ENCODE data around the gene CEACAM1.
"Not testable (repeated sequence)": the region's sequence is repeated elsewhere in the genome, so short reads cannot be mapped to it uniquely, and the experiment has no call there.

The CEACAM1 gene

DNA sequence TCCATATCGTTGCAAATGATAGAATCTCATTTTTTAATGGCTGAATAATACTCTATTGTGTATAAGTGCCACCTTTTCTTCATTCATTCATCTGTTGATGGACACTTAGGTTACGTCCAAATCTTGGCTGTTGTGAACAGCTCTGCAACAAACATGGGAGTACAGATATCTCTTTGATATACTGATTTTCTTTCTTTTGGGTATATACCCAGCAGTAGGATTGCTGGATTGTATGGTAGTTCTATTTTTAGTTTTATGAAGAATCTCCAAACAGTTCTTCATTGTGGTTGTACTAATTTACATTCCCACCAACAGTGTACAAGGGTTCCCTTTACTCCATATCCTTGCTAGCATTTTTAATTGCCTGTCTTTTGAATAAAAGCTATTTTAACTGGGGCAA lies 7.0 kb upstream of the CEACAM1 start:
- H3K36me3 Mint-ChIP-seq (ENCODE audit: low read depth); H3K27ac Mint-ChIP-seq; H3K4me1 Mint-ChIP-seq (ENCODE audit: low read depth); H3K27me3 Mint-ChIP-seq (ENCODE audit: low read depth); H3K4me3 Mint-ChIP-seq; H3K9me3 Mint-ChIP-seq: not testable (repeated sequence)

DNA sequence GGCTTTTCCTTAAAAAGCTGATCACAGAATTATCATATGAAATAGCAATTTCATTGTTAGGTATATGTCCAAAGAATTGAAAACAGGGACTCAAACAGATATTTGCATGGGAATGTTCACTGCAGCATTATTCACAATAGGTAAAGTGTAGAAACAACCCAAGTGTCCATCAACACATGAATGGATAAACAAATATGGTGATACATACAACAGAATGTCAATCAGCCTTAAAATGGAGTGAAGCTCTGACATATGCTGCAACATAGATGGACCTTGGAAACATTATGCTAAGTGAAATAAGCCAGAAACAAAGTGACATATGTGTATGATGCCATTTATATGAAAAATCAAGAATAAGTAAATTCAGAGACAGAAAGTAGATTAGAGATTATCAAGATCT lies 6.1 kb upstream of the CEACAM1 start:
- H3K4me1 Mint-ChIP-seq (ENCODE audit: low read depth) = peaks cover 2% of the 10 kb centered on the region
- no peaks in the 10 kb centered on the region for H3K9me3 Mint-ChIP-seq
- H3K4me3 Mint-ChIP-seq = no peak overlapping the region
- peaks cover 8% of the 10 kb centered on the region for H3K27me3 Mint-ChIP-seq (ENCODE audit: low read depth)
- no peaks in the 10 kb centered on the region for H3K36me3 Mint-ChIP-seq (ENCODE audit: low read depth)
- no peak overlapping the region for H3K27ac Mint-ChIP-seq

- Mint-ChIP-seq H3K4me3 (no peak overlapping the region), H3K27ac (no peak overlapping the region), H3K9me3 (no peaks in the 10 kb centered on the region), H3K27me3 (ENCODE audit: low read depth) (peaks cover 8% of the 10 kb centered on the region), H3K36me3 (ENCODE audit: low read depth) (no peaks in the 10 kb centered on the region), H3K4me1 (ENCODE audit: low read depth) (peaks cover 17% of the 10 kb centered on the region)
These were observed 4.6 kb upstream of the CEACAM1 start for GRCh38 chr19:42532891-42533290.

GRCh38 chr19:42531313-42531712 lies 3.0 kb upstream of the CEACAM1 start:
- H3K4me1 Mint-ChIP-seq (ENCODE audit: low read depth) = peaks cover 29% of the 10 kb centered on the region
- peaks cover under 1% of the 10 kb centered on the region for H3K36me3 Mint-ChIP-seq (ENCODE audit: low read depth)
- H3K27me3 Mint-ChIP-seq (ENCODE audit: low read depth) = peaks cover 8% of the 10 kb centered on the region
- H3K9me3 Mint-ChIP-seq = no peaks in the 10 kb centered on the region
- no peak overlapping the region for H3K4me3 Mint-ChIP-seq
- H3K27ac Mint-ChIP-seq = no peak overlapping the region

- H3K4me3 Mint-ChIP-seq = peak overlapping the region; percentile 90
- no peaks in the 10 kb centered on the region for H3K9me3 Mint-ChIP-seq
- H3K36me3 Mint-ChIP-seq (ENCODE audit: low read depth) = peaks cover 9% of the 10 kb centered on the region
- H3K4me1 Mint-ChIP-seq (ENCODE audit: low read depth) = peaks cover 38% of the 10 kb centered on the region
- H3K27me3 Mint-ChIP-seq (ENCODE audit: low read depth) = no peaks in the 10 kb centered on the region
- H3K27ac Mint-ChIP-seq = peak overlapping the region; percentile 90
These were observed 1.0 kb upstream of the CEACAM1 start for GRCh38 chr19:42529248-42529764.

DNA sequence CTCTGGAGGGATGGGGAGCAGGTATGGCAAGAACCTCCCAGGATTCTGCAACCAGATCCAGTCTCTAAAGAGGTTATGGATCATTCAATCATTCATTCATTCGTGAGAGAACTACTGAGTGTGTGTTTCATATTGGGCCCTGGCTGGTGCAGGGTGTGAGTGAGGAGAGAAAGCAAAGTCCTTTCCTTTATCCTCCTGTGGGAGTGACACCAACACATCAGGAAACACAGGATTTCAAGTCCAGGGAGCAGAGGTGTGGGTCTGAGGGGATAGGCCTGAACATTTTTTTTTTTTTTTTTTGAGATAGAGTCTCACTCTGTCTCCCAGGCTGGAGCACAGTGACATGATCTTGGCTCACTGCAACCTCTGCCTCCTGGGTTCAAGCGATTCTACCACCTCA lies 3.3 kb downstream of the CEACAM1 start:
- Mint-ChIP-seq H3K27ac (no peak overlapping the region), H3K36me3 (ENCODE audit: low read depth) (peaks cover 25% of the 10 kb centered on the region), H3K9me3 (no peaks in the 10 kb centered on the region), H3K4me1 (ENCODE audit: low read depth) (peaks cover 46% of the 10 kb centered on the region), H3K27me3 (ENCODE audit: low read depth) (no peaks in the 10 kb centered on the region), H3K4me3 (no peak overlapping the region)

GRCh38 chr19:42524250-42524649 lies 4.0 kb downstream of the CEACAM1 start:
- Mint-ChIP-seq H3K36me3 (ENCODE audit: low read depth) (peaks cover 28% of the 10 kb centered on the region), H3K27me3 (ENCODE audit: low read depth) (no peaks in the 10 kb centered on the region), H3K4me3 (peak overlapping the region; percentile 22), H3K4me1 (ENCODE audit: low read depth) (peaks cover 43% of the 10 kb centered on the region), H3K27ac (peak overlapping the region; percentile 60), H3K9me3 (no peaks in the 10 kb centered on the region)

DNA sequence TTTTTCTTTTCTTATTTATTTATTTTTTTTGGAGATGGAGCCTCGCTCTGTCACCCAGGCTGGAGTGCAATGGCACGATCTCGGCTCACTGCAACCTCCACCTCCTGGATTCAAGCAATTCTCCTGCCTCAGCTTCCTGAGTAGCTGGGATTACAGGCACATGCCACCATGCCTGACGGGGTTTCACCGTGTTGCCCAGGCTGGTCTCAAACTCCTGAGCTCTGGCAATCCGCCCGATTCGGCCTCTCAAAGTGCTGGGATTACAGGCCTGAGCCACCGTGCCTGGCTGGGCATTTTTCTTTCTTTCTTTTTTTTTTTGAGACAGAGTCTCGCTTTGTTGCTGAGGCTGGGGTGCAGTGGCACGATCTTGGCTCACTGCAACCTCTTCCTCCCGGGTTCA lies 6.0 kb downstream of the CEACAM1 start:
- H3K4me3 Mint-ChIP-seq; H3K27me3 Mint-ChIP-seq (ENCODE audit: low read depth); H3K27ac Mint-ChIP-seq; H3K9me3 Mint-ChIP-seq: not testable (repeated sequence)
- peaks cover 41% of the 10 kb centered on the region for H3K36me3 Mint-ChIP-seq (ENCODE audit: low read depth)
- peaks cover 25% of the 10 kb centered on the region for H3K4me1 Mint-ChIP-seq (ENCODE audit: low read depth)

GRCh38 chr19:42521346-42522030 lies 6.8 kb downstream of the CEACAM1 start:
- Mint-ChIP-seq H3K27me3 (ENCODE audit: low read depth) (no peaks in the 10 kb centered on the region), H3K27ac (no peak overlapping the region), H3K36me3 (ENCODE audit: low read depth) (peaks cover 44% of the 10 kb centered on the region), H3K9me3 (no peaks in the 10 kb centered on the region), H3K4me1 (ENCODE audit: low read depth) (peaks cover 18% of the 10 kb centered on the region), H3K4me3 (no peak overlapping the region)

- H3K9me3 Mint-ChIP-seq = no peaks in the 10 kb centered on the region
- no peak overlapping the region for H3K27ac Mint-ChIP-seq
- no peaks in the 10 kb centered on the region for H3K27me3 Mint-ChIP-seq (ENCODE audit: low read depth)
- H3K4me1 Mint-ChIP-seq (ENCODE audit: low read depth) = peaks cover 12% of the 10 kb centered on the region
- H3K4me3 Mint-ChIP-seq = no peak overlapping the region
- peaks cover 41% of the 10 kb centered on the region for H3K36me3 Mint-ChIP-seq (ENCODE audit: low read depth)
These were observed 9.2 kb downstream of the CEACAM1 start for GRCh38 chr19:42519108-42519507.

GRCh38 chr19:42516771-42517170 lies 11.5 kb downstream of the CEACAM1 start:
- Mint-ChIP-seq H3K27me3 (ENCODE audit: low read depth) (no peaks in the 10 kb centered on the region), H3K4me1 (ENCODE audit: low read depth) (peaks cover 20% of the 10 kb centered on the region)

GRCh38 chr19:42515241-42515832 lies 12.9 kb downstream of the CEACAM1 start:
- H3K27ac Mint-ChIP-seq = no peak overlapping the region
- peaks cover 48% of the 10 kb centered on the region for H3K36me3 Mint-ChIP-seq (ENCODE audit: low read depth)
- H3K4me3 Mint-ChIP-seq = no peak overlapping the region
- no peaks in the 10 kb centered on the region for H3K9me3 Mint-ChIP-seq
- H3K27me3 Mint-ChIP-seq (ENCODE audit: low read depth) = no peaks in the 10 kb centered on the region
- peaks cover 22% of the 10 kb centered on the region for H3K4me1 Mint-ChIP-seq (ENCODE audit: low read depth)

More at GRCh38 chr19:42516771-42517170, 11.5 kb downstream of the CEACAM1 start:
- H3K27ac Mint-ChIP-seq = no peak overlapping the region
- H3K9me3 Mint-ChIP-seq = no peaks in the 10 kb centered on the region
- peaks cover 42% of the 10 kb centered on the region for H3K36me3 Mint-ChIP-seq (ENCODE audit: low read depth)
- no peak overlapping the region for H3K4me3 Mint-ChIP-seq

DNA sequence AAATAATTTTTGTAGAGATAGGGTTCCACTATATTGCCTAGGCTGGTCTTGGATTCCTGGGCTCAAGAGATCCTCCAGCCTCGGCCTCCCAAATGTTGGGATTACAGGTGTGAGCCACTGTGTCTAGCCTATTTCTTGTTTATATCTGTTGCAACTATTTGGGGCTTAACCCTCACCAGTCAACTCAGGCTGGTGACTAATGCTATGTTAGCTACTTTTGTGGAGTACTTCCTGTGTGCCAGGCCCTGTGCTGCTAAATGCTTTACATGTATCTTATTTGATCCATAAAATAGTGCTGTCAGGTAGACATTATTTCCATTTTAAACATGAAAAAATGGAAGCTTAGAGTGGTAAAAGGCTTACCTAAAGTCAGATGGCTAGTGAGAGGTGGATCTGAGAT lies 13.8 kb downstream of the CEACAM1 start:
- Mint-ChIP-seq H3K4me1 (ENCODE audit: low read depth) (peaks cover 22% of the 10 kb centered on the region), H3K9me3 (no peaks in the 10 kb centered on the region), H3K27me3 (ENCODE audit: low read depth) (no peaks in the 10 kb centered on the region), H3K36me3 (ENCODE audit: low read depth) (peaks cover 46% of the 10 kb centered on the region), H3K4me3 (no peak overlapping the region), H3K27ac (no peak overlapping the region)

- H3K4me3 Mint-ChIP-seq = no peak overlapping the region
- H3K4me1 Mint-ChIP-seq (ENCODE audit: low read depth) = peaks cover 21% of the 10 kb centered on the region
- H3K36me3 Mint-ChIP-seq (ENCODE audit: low read depth) = peaks cover 49% of the 10 kb centered on the region
- no peaks in the 10 kb centered on the region for H3K9me3 Mint-ChIP-seq
- H3K27ac Mint-ChIP-seq = peak overlapping the region; percentile 35
- H3K27me3 Mint-ChIP-seq (ENCODE audit: low read depth) = no peaks in the 10 kb centered on the region
These were observed 15.5 kb downstream of the CEACAM1 start for GRCh38 chr19:42512743-42513304.

DNA sequence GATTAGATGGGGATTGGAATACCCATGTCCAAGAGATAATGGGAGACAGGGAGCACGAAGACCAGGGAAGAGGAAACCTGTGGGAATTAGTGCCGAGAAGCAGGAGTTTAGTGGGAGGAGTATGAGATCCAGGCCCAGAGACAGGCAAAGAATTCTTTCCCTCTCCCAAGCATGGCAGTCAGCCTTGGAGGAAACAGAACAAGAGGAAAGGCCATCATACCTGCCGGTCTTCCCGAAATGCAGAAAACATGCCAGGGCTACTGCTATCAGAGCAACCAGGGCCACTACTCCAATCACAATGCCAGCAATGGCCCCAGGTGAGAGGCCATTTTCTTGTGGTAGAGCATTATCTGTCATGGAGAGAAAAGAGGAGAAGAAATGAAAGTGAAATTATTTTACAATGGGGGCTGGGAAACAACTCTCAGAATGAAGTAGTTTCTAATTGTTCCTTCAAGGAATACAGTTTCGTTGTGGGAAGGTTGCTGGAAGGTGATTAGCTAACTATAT lies 16.1 kb downstream of the CEACAM1 start:
- Mint-ChIP-seq H3K4me1 (ENCODE audit: low read depth) (peaks cover 21% of the 10 kb centered on the region), H3K27me3 (ENCODE audit: low read depth) (no peaks in the 10 kb centered on the region), H3K36me3 (ENCODE audit: low read depth) (peaks cover 43% of the 10 kb centered on the region), H3K9me3 (no peaks in the 10 kb centered on the region), H3K27ac (peak overlapping the region; percentile 61), H3K4me3 (no peak overlapping the region)
